Renal pelvis (tissue), 4 donors: ENCODE measurements around the gene COL23A1. TPM values are rescaled to one million over a fixed set of nuclear protein-coding genes. Genes with fewer than 3 reads are reported as not detected.
"Not testable (repeated sequence)": the region's sequence is repeated elsewhere in the genome, so short reads cannot be mapped to it uniquely, and the experiment has no call there.

Experiments used
- DNase-seq: peaks from one replicate; pipeline ENCODE4 v3.0.0-alpha.2; 2013
- polyA plus RNA-seq, 3 donors: library from polyadenylated mRNA; unstranded; fragments of 120-200 nt; gene quantifications; one replicate each; pipeline ENCODE4 v1.2.1, GENCODE V29; 2013; ENCODE audit not compliant: insufficient read length in 3 of 3

Gene COL23A1
- polyA plus RNA-seq, 3 donors: 6.3 to 9.0 (median 7.1) TPM

DNA sequence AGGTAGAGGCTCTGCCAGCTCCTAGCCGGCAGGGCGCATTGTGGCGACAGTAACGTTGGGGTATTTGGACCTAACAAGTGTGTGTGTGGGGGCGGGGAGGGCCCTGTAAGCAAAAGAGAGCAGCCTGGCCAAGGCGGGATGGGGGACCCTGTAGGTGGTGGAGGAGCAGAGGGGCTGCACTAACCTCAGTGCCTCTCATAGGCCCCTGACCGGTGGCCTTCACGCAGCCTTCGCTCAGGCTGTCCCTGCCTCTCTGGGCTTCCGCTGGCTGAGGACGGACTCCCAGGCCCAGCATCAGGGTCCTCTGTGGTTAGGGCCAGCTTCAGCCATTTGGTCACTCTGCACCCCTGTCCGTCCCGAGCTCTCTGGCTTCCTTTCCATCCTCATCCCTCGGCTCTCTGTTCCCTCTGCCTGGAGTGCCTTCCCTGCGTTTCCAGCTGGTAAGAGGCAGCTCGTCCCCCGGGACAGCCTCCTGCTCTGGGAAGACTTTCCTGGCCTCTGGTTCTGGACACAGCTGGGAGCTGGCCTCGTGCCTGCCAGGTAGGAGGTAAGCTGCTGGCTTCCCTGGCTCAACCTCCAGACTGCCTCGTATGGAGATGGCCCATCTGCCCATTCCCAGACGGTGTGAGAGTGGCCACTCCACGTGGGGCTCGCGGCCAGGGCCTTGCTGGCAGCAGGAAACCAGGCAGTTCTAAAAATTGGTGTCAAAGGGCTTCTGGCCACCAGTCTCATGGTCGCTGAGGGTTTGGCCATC, 318.3 kb downstream of the COL23A1 start:
- DNase-seq: no peak

DNA sequence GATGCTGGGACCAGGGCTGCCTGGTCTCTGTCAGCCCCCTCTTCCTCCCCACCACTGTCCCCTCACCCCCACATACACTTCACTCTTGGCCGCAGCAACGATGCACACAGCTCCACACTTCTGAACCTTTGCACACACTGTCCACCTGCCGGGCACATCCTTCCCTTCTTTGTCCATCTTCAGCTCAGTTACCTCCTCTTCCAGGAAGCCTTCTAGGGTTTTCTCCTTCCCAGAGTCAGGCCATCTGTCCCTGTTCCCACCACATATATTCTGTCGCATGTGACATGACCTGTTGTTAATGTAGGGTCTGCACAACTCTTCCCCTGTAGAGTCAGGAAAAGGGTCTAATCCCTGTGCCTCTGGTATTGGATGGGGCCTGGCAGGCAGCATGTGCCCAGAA, 319.0 kb downstream of the COL23A1 start:
- DNase-seq: no peak

DNA sequence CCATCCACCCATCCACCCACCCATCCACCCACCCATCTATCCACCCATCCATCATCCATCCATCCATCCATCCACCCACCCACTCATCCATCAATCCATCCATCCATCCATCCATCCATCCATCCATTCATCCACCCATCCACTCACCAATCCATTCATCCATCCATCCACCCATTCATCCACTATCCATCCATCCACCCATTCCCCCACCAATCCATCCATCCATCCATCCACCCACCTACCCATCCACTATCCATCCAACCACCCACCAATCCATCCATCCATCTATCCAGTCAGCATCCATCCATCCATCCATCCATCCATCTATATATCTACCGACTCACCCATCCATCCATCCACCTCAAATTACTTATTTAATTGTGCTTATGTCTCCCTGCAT, 320.7 kb downstream of the COL23A1 start:
- no peak for DNase-seq

DNA sequence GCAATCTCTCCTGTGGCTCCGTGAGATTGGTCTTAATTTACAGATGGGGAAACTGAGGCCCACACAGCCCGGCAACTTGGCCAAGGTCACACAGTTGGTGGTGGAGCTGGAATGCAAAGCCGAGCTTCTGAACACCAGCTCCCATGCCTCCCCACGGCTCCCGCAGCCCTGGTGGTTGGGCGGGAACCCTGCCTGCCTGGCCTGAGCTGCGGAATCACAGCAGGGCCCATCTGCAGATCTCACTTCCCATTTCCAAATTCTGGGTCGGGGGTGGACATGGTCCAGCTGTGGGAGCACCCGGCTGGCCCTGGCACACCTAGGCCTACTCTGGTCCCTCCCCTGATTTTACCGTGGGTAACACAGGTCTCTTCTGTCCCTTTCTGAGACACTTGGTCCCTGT, 322.3 kb downstream of the COL23A1 start:
- DNase-seq: no peak

DNA sequence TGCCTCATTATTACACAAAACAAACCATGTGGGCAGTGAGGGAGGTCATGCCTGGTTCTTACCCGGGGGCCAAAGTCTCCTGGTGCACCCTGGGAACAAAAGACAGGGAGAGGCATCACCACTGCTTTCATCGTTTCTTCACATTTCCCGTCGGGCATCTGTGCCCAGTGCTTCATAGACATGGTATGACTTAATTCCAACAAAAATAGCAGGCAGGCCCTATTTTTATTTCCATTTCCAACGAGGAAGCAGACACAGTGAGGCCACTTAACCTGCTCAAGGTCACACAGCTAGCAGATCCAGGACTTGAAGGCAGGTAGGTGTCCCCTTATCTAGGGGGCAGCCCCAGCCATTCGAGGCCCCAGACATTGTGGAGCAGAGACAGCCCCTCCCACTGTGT, 322.9 kb downstream of the COL23A1 start:
- DNase-seq: no peak

DNA sequence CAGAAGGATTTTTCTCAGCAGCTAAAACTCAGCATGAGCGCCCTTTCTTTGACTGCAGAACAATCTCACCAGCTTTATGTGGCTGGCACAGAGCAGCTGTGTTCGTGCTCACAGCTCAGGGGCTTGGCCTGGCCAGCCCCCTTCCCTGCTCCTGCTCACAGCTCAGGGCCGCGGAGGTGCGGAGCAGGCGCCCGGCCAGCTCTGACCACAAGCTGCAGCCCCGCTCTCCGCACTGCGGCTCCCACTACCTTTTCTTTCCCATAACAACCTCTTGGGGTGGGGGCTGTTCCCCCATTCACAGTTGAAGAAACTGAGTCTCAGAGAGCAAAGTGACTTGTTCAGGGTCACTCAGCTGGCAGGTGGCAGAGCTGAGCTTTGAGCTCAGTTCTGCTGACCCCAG, 323.6 kb downstream of the COL23A1 start:
- DNase-seq: no peak

DNA sequence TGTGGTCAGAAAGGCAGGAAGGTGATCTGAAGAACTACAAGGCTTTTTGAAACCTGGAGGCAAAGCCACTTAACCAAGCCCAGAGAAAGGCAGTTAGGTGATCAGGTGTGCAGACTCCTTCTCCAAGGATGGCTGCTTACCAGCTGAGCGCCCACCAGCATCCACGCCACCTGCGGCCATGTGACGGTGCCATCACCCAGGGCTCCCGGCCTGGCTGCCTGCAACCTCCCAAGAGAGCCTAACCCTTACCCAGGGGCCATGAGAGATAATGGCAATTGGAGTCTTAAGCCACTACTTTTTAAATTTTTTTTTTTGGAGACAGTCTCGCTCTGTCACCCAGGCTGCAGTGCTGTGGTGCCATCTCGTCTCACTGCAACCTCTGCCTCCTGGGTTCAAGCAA, 324.4 kb downstream of the COL23A1 start:
- DNase-seq: no peak

DNA sequence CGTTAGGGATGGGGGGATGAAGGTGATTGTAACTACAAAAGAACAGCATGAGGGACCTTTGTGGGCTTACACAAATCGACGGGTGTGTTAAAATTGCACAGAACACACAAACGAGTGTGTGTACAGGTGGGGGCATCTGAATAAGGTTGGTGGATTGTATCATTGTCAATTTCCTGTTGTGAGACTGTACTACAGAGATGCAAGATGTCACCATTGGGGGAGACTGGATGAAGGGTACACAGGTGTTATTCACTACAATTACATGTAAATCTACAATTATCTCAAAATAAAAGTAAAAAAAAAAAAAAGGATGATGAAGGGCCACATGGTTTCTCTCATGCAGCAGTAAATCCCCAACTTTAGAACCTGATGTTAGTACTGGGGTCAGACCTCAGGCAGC, 326.1 kb downstream of the COL23A1 start:
- DNase-seq: no peak

DNA sequence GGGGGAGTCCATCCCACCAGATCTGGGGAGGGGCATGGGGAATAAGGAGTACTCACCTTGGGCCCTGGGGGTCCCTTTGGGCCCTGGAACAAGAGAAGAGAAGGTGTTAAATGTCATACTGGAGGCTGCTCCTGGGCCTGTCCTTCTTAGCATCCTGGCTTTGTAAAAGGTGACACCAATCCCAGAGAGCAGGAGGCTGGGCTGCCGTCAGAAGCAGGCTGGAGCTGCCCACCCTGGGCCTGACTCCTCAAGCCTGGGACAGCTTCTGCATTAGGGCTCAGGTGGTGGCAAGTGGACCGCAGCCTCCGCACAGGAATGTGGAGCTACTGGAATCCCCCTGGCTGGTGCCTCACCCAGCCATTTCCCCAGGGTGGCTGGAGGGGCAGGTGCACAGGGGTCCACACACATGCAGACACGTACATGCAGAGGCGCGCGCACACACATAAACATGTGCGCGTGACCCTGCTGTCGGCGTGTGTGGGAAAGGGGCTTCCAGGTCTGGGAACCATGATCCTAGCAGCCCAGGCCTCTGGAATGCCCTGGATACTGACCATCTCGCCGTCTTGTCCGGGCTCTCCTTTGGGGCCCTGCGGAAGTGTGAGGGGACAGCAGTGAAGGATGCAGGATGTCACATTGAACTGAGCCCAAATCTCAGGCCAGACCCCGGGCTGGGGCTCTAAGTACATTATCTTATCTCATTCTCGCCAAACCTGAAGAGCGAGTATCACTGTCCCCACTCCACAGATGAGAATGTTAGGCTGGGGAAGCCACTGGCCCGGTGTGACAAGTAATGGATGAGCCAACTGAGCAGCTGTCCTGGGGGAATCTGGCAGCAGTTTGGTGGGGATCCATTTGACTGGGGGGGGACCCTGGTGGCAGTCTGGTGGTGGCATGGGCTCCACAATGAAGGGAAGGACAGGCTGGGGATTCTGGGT, 328.3 kb downstream of the COL23A1 start:
- DNase-seq: no peak

DNA sequence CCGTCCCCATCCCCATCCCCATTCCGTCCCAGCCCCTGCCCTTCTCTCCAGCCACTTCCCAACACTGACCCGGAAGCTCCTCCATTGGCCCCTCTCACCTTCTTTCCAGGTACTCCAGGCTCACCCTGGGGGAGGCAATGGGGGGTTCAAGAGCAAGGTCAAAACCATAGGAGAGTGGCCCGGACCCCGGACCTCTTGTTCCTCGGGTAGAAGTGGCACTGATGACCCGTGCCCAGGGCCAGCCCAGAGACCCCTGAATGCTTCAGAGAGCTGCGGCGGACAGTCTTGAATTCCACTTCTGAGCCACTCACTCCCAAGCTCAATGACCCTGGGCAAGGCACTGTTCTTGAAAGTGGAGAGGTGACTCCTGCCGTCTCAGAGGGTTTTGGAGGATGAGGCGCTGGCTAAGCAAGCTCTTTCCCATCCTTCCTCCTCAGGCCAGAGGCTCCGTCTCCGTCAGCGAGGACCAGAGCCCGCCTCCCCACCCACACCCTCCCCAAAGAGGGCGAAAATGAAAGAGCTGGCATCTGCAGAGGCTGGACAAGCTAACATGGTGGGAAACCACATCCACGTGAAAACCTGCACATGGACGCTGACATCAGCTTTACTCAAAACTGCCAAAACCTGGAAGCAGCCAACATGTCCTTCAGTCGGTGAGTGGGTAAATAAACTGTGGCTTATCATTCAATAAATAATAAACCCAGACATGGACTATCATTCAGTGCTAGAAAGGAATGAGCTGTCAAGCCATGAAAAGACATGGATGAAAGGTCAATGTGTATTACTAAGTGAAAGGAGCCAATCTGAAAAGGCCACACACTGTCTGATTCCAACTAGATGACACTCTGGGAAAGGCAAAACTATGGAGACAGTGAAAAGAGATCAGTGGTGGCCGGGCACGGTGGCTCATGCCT, 330.3 kb downstream of the COL23A1 start:
- no peak for DNase-seq

DNA sequence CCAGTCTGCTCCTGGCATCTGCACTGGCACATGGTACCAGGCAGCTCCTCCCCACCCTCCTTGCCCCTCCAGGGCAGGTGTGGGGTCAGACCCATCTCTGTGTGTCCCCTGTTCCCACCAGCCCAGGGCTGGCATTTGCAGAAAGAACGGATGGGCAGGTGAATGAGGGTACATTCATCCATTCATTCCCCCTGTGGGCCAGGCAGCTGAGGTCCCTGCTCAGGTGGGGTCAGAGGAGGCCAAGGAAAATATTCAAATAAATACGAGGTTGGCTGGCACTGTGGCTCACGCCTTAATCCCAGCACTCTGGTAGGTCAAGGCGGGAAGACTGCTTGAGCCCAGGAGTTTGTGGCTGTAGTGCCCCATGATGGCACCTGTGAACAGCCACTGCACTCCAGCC, 332.5 kb downstream of the COL23A1 start:
- DNase-seq: no peak

DNA sequence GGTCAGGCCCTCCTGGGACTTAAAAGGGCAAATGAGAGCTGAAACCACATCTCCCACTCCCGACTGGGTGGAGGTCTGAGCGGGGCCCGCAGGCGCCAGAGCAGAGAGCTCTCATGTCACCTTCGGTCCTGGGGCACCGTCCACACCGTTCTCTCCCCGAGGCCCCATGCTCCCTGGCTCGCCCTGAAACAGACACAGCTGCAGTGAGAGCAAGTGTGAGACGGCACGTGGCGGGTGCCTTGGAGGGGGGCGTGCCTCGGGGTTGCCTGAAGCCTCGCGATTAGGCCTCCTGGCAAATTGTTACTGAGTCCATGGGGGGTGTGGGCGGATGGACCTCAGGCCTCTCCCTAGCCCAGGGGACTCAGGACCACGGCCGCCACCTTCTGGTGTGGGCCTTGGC, 333.4 kb downstream of the COL23A1 start:
- no peak for DNase-seq

DNA sequence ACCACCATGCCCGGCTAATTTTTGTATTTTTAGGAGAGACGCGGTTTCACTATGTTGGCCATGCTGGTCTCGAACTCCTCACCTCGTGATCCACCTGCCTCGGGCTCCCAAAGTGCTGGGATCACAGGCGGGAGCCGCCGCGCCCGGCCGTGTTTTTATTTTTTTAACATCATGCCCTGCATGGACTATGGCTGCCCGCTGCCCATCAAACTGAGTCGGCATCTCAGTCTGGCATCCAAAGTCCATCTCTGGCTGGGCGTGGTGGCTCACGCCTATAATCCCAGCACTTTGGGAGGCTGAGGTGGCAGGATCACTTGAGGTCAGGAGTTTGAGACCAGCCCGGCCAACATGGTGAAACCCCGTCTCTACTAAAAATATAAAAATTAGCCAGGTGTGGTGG, 336.6 kb downstream of the COL23A1 start:
- not testable (repeated sequence) for DNase-seq

DNA sequence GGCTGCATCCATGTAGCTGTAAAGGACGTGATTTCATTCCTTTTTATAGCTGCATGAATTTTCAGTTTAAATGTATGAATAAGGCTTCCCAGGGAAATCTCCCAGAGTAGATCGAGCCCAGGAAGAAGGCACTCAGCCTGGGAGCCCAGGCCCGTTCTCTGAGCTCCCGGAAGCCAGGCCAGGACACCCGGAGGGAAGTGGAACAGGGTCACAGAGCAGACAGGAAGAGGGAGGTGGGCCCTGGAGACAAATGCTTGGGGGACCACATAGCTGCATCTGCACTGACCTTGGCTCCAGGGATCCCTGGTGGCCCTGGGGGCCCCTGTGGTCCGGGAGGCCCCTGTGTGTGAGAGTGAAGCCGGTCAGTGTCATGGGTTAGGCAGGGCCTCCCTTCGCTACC, 337.9 kb downstream of the COL23A1 start:
- DNase-seq: no peak

DNA sequence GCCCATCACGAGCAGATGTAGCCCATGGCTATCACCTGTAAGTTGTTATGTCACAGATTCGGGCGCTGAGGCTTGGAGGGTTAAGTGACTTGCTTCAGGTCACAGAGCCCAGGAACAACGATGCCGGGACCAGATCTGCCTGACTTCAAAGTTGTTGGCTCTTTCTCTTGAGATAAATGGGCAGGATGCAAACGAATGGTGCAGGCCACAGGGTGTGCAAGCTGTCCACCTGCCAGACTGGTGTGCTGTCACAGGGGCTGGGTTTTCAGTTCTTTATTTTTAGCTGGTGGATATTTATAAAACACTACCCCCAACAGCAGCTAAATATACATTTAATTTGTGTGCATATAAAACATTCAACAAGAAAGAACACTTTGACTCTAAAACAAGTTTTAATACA, 339.9 kb downstream of the COL23A1 start:
- DNase-seq: no peak

DNA sequence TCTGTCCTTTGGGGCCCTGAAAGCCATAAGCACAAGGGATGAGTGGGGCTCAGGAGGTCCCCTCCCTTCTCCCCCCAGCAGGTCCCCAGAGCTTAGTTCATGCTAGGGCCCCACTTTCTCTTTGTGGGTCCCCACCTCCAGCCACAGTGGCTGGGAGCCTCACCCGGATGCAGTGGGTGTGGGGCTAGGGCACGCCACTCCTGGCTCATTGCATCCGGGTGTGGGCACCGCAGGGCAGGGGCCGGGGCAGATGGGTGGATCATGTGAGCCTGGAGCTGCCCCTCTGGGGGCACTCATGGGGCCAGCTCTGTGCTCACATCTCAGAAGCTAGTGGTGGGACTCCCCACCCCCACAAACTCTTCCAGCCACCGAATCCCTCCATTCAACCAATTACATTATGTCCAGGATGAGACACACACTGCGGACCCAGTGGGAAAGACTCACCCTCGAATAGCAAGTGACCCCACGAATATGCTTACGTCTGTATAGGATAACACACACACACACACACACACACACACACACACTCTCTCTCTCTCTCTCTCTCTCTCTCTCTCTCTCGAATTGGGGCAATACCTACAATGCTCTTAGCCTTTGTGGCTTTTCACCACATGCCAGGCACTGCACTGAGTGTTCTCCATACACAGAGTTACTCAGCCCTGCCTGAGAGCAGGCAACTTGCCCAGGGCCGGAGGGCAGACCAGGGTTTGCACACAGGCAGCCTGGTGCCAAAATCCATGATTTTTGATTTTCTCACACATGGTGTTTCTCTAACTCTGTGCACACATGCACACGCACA, 340.8 kb downstream of the COL23A1 start:
- no peak for DNase-seq

DNA sequence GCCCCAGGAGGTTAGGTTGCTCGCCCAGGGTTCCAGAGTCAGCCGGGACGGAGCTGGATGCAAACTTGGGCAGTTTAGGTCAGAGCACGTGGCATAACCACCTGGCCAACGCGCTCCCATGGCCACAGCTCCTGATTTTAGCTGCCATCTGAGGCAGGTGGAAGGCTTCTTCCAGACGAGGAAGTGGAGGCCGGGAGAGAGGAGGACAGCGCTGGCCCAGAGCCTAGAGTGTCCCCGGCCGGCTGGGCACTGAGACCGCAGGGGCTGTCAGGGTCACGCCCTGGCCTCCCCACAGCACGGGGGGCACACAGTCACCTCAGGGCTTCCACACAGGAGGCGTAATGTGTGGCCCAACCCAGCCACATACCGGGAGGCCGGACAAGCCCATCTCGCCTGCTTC, 341.4 kb downstream of the COL23A1 start:
- DNase-seq: no peak

DNA sequence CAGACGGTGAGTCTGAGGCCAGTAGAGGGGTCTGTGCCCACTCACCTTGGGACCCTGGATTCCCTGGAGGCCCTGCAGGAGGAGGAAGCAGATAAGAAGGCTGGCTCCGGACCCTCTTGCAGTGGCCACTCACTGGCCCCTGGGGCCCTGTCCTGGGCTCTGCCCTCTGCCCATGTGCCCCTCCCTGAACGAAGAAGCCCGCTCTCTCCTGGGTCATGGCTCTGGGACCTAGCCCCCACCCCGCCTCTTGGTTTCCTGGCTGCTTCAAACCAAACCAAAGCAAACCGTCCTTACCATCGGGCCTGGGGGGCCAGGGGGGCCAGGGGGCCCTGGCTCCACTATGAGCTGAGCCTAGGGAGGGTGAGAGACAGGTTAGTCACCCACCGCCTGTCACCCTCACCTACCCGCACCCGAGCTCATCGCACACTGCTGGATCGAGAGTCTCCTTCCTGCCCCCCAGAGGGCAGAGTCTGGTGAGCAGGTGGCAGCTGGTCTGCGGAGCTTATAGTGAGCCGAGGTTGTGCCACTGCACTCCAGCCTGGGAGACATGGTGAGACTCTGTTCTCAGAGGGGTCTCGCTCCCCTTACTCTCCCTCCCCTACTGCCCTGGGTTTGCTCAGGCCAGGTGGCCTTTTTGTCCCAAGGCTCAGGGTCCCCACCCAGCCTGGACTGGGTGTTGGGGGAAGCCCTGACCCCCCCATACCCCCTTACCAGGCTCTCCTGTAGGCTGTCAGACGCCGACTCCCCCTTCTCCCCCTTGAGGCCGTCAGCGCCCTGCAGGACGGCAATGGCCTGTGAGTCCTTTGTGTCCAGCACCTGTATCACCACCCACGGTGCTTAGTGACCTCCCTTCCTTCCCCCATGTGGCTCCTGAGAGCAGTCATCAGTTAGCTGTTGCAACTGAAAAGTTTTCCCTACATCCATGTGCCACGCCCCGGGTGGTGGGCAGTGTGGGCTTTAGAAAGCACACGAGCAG, 342.4 kb downstream of the COL23A1 start:
- DNase-seq: no peak

DNA sequence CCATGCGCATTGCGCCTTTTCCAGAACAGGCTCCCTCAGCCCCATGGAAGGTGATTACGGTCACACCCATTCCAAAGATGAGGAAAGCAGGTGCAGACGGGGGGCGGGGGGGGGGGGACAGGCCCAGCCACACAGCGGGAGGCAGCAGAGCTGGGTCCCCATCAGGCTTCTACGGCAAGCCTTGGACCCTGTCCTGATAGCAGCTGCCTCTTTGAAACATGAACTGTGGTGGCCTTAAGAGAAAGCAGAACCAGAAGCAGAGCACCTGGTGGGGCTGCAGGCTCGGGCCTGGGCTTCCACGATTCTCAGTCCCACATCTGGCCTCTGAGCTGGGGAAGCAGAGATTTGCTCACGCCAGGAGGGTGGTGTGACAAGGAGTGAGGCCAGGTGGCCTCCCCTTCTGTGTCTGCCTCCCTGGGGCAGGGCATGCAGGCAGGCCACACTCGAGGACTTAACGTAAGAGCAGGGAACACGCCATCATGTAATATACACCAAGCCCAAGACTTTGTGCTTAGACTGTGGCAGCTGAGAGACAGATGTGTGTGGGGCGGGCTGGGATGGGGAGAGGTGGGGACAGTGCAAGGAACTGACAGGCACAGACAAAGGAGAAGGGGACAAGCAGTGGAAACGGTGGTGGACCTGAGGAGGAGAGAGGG, 343.4 kb downstream of the COL23A1 start:
- no peak for DNase-seq
